Stimulated activated CD4-positive, alpha-beta T cell treated with anti-CD3 and anti-CD28 coated beads, Interleukin-1b, Interleukin-23, amount 100 ng/mL, for 1 hour (primary cell): ENCODE data around the gene PHLDB1.
"Not testable (repeated sequence)": the region's sequence is repeated elsewhere in the genome, so short reads cannot be mapped to it uniquely, and the experiment has no call there.

Experiments
- DNase-seq, 2 donors: peaks; one replicate each; pipeline ENCODE4 v3.0.0-alpha.2; 2020; ENCODE audit warnings: low read depth in 2 of 2

The PHLDB1 gene

DNA sequence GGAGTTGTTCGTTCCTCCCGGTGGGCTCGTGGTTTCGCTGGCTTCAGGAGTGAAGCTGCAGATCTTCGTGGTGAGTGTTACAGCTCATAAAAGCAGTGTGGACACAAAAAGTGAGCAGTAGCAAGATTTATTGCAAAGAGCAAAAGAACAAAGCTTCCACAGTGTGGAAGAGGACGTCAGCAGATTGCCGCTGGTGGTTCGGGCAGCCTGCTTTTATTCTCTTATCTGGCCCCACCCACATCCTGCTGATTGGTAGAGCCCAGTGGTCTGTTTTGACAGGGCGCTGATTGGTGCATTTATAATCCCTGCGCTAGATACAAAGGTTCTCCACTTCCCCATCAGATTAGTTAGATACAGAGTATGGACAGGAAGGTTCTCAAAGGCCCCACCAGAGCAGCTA, 80.9 kb downstream of the PHLDB1 start:
- DNase-seq: not testable (repeated sequence)

DNA sequence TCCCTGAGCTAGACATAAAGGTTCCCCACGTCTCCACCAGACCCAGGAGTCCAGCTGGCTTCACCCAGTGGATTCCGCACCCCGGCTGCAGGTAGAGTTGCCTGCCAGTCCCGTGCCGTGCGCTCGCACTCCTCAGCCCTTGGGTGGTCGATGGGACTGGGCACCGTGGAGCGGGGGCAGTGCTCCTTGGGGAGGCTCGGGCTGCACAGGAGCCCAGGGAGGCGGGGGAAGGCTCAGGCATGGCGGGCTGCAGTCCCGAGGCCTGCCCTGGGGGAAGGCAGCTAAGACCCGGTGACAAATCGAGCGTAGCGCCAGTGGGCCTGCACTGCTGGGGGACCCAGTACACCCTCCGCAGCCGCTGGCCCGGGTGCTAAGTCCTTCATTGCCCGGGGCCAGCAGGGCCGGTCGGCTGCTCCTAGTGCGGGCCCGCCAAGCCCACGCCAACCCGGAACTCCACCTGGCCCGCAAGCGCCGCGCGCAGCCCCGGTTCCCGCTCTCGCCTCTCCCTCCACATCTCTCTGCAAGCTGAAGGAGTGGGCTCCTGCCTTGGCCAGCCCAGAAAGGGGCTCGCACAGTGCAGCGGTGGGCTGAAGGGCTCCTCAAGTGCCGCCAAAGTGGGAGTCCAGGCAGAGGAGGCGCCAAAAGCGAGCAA, 81.6 kb downstream of the PHLDB1 start:
- no peak for DNase-seq

DNA sequence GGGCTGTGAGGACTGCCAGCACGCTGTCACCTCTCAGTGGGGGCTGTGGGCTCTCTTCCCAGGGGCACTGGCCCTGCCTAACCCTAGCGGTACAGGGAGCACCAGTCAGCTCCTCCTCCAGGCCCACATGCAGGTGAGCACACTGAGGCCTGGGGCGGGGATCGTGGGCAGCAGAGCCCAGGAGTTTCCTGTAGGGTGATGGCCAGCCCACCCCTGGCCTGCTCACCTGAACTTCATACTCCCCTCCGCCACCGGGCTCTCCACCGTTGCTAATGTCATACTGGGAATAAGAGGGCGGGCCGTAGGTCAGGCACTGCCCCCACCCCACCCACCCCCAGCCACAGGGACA, 82.1 kb downstream of the PHLDB1 start:
- DNase-seq: no peak

GRCh38 chr11:118689852-118690552, 82.6 kb downstream of the PHLDB1 start:
- DNase-seq: peak; percentile 56 to 65

DNA sequence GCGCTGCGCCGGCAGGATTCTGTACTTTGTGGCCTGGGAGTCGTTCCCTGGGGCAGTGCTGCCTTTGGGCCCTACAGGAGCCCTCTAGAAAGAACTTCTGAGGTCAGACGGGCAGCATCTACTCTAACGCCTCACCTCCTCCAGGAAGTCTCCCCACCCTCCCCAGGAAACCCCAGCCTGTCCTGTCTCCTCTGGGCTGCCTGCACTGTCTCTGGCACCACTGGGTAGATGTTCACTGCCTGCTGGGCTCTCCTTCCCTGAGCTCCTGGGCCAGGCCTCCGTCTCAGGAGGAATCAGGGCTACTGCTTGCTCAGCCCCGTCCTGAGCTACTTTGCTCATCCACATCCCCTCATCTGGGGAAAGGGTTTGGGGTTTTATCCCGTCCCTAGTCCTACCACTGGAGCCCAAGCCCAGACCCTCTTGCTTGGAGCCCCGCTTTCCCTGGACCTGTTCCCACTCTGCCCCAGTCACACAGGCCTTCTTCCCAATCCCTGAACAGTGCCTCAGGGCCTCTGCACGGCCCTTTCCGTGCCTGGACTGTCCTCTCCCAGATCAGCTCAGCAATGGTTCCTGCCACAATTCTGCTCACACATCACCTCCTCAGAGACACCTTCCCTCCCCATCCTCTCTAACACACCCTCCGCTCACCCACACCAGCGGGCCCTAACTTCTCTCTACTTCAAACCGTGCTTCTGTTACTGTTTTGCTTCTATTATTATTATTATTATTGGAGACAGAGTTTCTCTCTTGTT, 83.3 kb downstream of the PHLDB1 start:
- DNase-seq: no peak

DNA sequence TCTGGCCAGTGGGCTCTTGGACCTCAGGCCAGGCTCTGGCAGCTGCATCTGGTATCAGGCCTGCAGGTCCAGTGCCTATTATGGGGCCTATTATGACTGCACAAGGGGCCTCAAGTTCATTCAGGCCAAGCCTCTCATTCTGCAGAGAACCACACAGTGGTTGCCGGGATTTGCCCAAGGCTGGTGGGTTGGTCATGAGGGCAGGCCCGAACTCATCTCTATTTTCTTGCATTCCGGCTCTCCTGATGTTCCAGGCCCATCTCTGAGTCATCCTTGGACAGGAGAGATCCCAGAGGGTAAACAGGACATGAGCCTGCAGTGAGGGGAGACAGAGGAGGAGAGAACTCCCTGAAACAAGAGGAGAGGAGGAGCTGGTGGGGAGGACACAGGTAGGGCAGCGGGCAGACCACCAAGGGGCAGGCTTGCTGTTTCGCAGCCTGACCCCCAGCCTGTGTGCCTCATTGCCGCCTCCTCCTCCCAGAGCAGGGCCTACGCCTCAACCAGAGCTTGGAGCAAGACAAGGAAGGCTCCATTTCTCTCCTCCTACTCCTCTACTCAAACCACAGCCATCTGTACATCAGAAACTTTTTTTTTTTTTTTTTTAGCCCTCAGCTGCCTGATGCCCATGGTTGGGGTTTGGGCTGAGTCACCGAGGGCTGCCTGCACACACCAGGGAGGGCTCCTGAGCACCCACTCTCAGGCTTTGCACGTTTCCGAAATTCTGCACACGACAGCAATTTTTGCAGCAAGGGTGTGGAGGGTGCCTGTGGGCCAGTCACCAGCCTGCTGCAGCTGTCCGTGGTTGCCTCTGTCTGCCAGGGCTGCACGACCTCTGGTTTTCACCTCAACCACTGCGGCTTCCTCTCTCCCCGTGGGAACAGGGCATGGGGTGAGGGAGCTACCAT, 84.8 kb downstream of the PHLDB1 start:
- DNase-seq: peak in 1 of 2 donors; percentile 24

GRCh38 chr11:118694185-118694584, 86.8 kb downstream of the PHLDB1 start:
- DNase-seq: no peak

DNA sequence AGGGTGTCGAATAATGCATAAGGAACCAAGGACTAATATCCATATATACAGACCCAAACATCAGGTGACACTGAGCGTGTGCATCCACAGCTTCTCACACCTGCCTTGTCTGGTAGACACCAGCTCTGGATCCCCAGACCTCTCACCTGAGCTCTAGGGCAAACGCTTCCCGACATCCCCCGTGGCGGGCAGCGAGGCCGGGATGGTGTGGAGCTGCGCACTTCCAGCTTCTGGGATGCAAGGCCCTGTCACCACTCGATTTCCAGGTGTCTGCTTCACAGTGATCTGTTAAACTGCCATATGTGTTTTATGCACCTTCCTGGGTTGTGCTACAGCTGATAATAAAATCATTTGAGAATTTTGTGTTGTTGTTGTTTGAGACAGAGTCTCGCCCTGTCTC, 87.4 kb downstream of the PHLDB1 start:
- no peak for DNase-seq

- DNase-seq: no peak
These were observed 89.3 kb downstream of the PHLDB1 start for GRCh38 chr11:118696673-118697226.

GRCh38 chr11:118697346-118697745, 89.9 kb downstream of the PHLDB1 start:
- no peak for DNase-seq

DNA sequence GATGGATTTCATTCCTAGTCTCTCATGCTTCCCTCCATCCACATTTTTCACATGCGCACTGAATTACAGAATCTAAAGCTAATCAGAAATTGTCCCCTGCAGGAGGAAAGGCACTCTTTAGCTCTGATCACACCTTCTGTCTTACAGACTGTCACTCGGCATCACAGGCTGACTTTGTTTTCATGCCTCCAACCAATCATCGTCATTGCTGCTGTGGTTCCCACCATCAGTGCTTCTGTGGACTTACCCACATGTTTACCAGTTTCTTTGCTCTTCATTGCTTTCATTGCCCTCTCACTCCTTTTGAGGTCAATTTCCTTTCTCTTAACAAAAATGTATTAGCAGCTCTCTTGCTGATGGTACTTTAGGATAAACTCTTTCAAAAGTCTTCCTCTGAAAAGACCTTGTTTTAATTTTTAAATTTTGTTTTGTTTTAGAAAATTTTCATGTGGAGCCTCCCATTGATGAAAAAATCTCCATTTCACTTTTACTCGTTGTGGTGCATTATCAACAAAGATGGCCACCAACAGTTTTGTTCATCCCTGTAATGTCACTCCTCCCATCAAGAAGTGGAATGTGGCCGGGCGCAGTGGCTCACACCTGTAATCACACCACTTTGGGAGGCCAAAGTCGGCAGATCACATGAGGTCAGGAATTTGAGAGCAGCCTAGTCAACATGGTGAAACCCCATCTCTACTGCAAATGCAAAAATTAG, 92.2 kb downstream of the PHLDB1 start:
- peak in 1 of 2 donors; percentile 31 for DNase-seq

- no peak for DNase-seq
These were observed 96.2 kb downstream of the PHLDB1 start for GRCh38 chr11:118703563-118704106.

DNA sequence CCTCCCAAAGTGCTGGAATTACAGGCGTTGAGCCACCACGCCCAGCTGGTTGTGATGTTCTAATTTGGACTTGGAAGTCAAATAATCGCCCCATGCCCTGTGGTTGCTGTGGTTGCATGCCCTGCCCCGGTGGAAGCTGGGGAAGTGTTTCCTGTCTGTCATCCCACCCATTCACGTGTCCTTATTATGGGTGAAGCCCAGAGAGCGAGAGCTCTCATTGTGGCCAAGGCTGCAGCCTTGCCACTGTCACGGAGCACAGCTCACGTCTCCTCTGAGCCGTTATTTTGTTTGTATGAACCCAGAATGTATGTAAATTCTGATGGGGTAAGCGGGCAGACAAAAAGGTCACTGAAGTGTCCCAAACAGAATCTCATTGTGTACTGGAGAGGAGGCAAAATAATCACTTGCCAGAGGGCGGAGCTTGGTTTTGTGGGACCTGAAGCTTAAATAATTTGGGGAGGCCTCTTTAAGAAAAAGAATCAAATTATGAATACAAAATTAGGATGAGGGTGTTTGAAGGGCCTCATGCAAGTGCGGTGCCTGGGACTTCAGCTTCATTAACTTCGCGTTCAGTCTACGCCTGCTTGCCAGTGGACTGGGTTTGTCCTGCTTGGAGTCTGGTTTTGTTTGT, 97.8 kb downstream of the PHLDB1 start:
- no peak for DNase-seq

DNA sequence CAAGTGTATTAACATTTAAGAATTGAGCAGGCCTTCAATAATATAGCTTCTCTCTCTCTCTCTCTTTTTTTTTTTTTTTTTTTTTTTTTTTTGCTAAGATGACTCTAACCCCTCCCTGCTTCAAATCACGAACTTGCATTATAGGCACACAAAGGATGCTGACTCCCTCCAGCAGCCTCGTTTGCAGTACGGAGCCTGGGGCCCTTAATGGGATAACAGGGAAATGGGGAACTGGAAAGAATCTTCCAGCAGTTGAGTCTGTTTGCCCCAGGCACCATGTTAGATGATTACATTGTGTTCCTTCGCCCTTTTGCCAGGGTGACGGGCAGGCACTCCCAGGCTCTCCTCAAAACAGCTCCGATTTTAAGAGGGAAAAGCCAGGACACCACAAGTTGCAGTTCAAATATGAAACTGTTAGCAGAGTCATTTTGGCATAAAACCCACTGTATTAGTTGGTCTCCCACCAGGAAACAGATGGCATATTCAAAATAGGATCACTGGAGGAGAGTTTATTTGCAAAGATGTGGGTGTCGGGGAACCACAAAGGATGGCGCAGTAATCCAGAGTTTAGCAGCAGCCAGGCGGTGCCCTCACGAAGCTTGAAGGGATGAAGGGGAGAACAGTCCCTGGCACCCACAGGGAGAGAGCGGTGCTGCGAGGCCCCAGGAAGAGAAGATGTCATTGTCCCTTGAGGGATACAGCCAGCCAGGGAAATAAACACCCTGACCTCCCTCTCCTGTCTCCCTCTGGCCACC, 98.6 kb downstream of the PHLDB1 start:
- DNase-seq: no peak

DNA sequence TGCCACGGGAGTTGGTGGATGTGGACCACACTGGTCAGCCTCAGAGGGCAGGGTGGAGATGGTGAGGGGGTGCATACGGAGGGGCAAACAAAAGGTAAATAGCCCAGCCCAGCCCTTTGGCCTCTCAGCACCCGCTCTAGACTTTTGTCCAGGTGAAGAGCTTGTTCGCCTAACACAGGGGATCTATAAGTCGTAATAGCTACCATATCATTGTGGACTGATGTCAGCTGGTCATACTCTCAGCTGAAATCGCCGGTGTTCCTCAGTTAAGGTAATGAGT, 99.1 kb downstream of the PHLDB1 start:
- DNase-seq: no peak
